Right cardiac atrium (tissue), 5 donors: ENCODE results near the gene MAD1L1. TPM values are rescaled to one million over a fixed set of nuclear protein-coding genes. Genes with fewer than 3 reads are reported as not detected.

Experiments used
- ATAC-seq, 2 donors: fragments of 200-7000 bp; cut with Tn5 transposase; one replicate each; pipeline versions ENCODE4 v1.8.0 to v1.9.1; 2020; ENCODE audit warnings: moderate library complexity in 2 of 2, mild to moderate bottlenecking in 1 of 2
- DNase-seq, 3 donors: peaks; one replicate each; pipeline ENCODE4 v3.0.0-alpha.2; 2020
- H3K27ac ChIP-seq: one replicate; pipeline ENCODE4 v1.5.1; 2013; ENCODE audit warnings: mild to moderate bottlenecking, low read length, control low read depth, moderate library complexity
- H3K27me3 ChIP-seq: one replicate; pipeline ENCODE4 v1.6.1; 2013; ENCODE audit not compliant: control insufficient read depth, insufficient read depth
- H3K4me1 ChIP-seq: one replicate; pipeline ENCODE4 v1.6.1; 2013; ENCODE audit warnings: low read length; ENCODE audit not compliant: control insufficient read depth, insufficient read depth
- H3K4me3 ChIP-seq: one replicate; pipeline ENCODE4 v1.5.1; 2013; ENCODE audit warnings: low read length, control low read depth
- H3K9me3 ChIP-seq: one replicate; pipeline ENCODE4 v1.6.1; 2013; ENCODE audit warnings: low read length; ENCODE audit not compliant: control insufficient read depth
- WGBS: extraction: QIAGEN DNeasy Blood & Tissue Kit; methylation state at CpG from one replicate; pipeline ENCODE4 v1.1.7; 2013; 5-methylcytosine and 5-hydroxymethylcytosine counted together
- intact Hi-C, 4 donors: fragments of 100-400 bp; cut with DNase I; formaldehyde crosslinking; loops; one replicate each; pipeline versions ENCODE4 v1.11.0 to v1.14.0; 2022 to 2023
- polyA plus RNA-seq: library from polyadenylated mRNA; stranded (reverse); fragments of 200-250 nt; gene quantifications from one replicate; pipeline ENCODE4 v1.2.3, GENCODE V29; 2013
- total RNA-seq, 4 donors: library from RNA; stranded (reverse); fragmentation: NEBNext Ultra II Directional; extraction: Animal tissue kit (Norgen Biotek cat#: 25700); gene quantifications; one replicate each; pipeline ENCODE4 v1.2.1, GENCODE V29; 2021
- donor health status: healthy with polysubstance abuse.
- donor health status: DM: no; HTN: yes; CAD: no.
- donor health status: DM: no; HTN: no; CAD: no.
- donor health status: DM: no; HTN: yes; CAD: no; lungs with severe emphysema.
- donor health status: DM: yes; HTN: yes; CAD: no.

The MAD1L1 gene
- total and polyA plus RNA-seq, 5 donors, result 15.3 to 41.0 (median 33.7) TPM

DNA sequence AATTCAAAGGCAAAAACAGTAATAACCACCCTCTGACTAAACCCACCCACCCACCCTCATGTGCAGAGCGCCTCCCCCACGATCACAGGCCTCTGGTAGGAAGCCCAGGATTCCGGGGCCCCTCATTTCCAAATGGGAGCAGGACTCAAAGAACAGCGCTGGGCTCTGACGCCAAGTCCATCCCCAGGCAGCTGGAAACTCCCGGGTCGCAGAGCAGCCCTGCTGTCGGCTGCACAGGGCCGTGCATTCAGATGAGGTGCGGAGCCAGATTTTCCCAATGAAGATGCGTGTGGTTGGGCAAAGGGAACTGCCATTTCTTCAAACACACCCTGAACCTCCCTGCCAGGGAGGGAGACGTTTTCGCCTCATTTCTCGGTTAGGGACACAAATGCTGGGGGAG is 152.3 kb downstream of the MAD1L1 start:
- no peaks in the 10 kb centered on the region for H3K9me3 ChIP-seq
- ATAC-seq (no peak), DNase-seq (no peak)
- no peaks in the 10 kb centered on the region for H3K4me1 ChIP-seq
- H3K27me3 ChIP-seq, result no peaks in the 10 kb centered on the region
- intact Hi-C loops, result no loop called here
- H3K27ac ChIP-seq, result no peak overlapping the region
- no peak overlapping the region for H3K4me3 ChIP-seq
- 96% methylated on average over 14 of the region's 14 CpGs for WGBS

DNA sequence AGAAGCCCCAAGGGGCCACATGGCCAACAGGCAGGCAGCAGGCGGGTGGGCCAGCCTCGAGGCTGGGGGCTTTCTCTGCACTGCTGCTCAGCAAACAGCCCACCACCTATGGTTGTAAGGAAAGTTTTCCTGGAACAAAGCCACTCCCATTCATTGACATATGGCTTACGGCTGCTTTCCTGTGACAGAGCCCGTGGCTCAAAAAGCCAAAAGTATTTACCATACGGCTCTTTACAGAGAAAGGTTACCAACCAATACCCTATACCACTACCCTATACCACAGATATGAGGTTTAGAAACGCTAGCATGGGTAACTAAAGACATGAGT is 152.7 kb downstream of the MAD1L1 start:
- Histone ChIP-seq H3K9me3 (no peaks in the 10 kb centered on the region), H3K4me1 (no peaks in the 10 kb centered on the region), H3K27me3 (no peaks in the 10 kb centered on the region), H3K27ac (no peak overlapping the region), H3K4me3 (no peak overlapping the region)
- DNase-seq, result no peak
- no peak for ATAC-seq
- intact Hi-C loops, result no loop called here
- 79% methylated on average over 6 of the region's 6 CpGs for WGBS

DNA sequence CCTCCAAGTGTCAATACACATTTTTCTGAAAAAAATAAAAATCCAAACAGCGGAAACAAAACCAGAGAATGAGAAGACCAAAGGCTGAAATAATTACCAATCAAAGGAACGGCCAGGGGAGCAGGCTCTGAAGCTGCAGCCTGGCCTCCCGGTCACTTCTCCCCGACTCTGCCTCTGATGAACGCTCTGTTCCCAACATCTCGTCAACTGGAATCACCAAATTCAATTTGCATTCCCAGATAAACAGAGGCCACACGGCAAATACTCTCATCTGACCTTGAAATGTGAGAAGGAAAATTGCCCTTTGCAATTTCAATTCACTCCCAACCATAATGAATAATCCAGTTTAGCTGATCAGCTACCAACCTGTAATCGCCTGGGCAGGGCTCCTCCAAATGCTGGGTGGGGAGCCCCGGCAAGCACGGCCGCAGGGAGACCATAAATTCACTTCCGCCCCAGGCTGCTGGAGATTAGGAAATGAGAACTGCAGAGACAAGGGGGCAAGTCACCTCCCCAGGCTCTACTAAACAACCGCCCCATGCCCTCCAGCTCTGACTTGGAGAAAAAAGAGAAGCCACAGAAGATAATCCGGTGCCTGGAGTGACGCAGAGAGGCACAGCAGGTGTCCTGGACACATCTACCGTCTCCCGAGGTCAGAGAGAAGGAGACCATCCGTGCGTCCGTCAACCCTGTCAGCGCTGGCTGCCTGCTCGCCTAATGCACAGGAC is 153.2 kb downstream of the MAD1L1 start:
- no peaks in the 10 kb centered on the region for H3K27me3 ChIP-seq
- no peak for ATAC-seq
- no peak for DNase-seq
- no peak overlapping the region for H3K4me3 ChIP-seq
- 84% methylated on average over 22 of the region's 22 CpGs for WGBS
- intact Hi-C loops, result no loop called here
- no peak overlapping the region for H3K27ac ChIP-seq
- no peaks in the 10 kb centered on the region for H3K9me3 ChIP-seq
- H3K4me1 ChIP-seq, result no peaks in the 10 kb centered on the region

DNA sequence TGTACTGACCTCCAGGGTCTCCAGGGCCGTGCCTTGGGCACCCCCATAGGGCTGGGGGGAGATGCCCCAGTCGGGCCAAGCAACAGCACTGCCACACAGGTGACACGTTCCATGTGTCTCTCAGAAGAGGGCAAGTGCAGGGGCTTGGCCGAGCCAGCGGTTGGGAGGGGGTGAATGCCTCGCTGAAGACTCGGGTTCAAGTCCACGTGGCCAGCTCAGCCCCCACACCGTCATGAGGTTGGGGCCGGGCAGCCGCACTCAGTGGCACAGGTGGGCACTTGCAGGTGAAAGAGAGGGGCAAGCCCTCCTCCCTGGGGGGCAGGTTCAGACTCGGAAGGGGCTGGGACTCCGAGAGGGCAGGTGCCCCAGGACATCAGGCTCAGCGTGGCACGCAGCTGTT is 153.8 kb downstream of the MAD1L1 start:
- no peak for DNase-seq
- Histone ChIP-seq H3K27me3 (no peaks in the 10 kb centered on the region), H3K27ac (no peak overlapping the region), H3K4me3 (no peak overlapping the region), H3K4me1 (no peaks in the 10 kb centered on the region), H3K9me3 (no peaks in the 10 kb centered on the region)
- ATAC-seq, result no peak
- intact Hi-C loops, result no loop called here
- 94% methylated on average over 15 of the region's 15 CpGs for WGBS

DNA sequence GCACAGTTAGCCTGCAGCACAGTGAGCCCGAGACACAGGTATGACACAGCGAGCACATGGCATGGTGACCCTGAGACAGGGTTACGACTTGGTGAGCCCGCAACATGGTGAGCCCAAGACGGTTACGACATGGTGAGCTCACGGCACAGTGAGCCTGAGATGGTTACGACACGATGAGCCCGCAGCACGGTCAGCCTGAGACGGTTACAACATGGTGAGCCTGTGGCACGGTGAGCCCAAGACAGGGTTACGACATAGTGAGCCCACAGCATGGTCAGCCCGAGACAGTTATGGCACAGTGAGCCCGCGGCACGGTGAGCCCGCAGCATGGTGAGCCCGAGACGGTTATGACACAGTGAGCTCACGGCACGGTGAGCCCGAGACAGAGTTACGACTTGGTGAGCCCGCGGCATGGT is 156.1 kb downstream of the MAD1L1 start:
- H3K4me1 ChIP-seq, result no peaks in the 10 kb centered on the region
- DNase-seq (no peak), ATAC-seq (no peak)
- intact Hi-C loops, result no loop called here
- H3K27me3 ChIP-seq, result no peaks in the 10 kb centered on the region
- H3K4me3 ChIP-seq, result no peak overlapping the region
- 93% methylated on average over 27 of the region's 27 CpGs for WGBS
- H3K27ac ChIP-seq, result no peak overlapping the region
- no peaks in the 10 kb centered on the region for H3K9me3 ChIP-seq

DNA sequence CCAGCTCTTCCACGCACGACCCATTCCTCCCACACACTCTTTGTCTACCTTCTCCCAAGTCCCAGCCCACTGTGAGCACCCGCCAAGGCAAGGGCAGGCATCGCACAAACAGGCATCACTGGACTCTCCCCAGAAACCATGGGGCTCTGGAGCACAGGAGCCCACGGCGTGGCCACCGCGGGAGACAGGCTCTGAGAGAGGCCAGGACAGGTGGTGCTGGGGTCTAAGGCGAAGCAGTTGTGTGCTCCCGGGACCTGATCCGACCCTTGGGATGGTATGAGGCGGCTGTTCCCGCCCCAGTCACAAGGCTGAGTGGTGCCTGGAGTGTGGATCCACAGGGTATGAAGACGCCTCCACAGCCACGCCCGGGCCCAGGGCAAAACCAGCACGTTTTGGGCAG is 156.9 kb downstream of the MAD1L1 start:
- Histone ChIP-seq H3K27me3 (no peaks in the 10 kb centered on the region), H3K27ac (no peak overlapping the region), H3K4me3 (no peak overlapping the region), H3K4me1 (no peaks in the 10 kb centered on the region), H3K9me3 (no peaks in the 10 kb centered on the region)
- intact Hi-C loops, result no loop called here
- WGBS, result 94% methylated on average over 17 of the region's 17 CpGs
- DNase-seq (no peak), ATAC-seq (no peak)

DNA sequence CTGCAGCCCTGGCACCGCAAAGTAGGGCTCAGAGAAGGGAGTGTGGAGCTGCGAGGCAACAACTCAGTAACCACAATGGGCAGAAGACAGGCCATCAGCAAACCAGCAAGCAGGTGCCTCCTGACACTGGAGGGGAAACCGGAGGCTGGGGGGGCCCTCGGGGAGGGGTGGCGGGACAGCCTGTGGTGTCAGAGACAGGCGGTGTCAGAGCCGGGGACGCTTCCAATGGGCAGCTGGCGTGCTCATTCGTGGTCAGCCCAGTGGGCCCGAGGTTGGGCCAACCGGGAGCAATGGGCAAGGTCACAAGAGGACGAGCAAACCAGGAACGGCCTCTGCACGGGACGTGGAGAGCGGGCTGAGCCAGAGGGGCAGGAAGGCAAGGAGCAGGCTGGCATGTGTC is 158.1 kb downstream of the MAD1L1 start:
- WGBS, result 82% methylated on average over 17 of the region's 17 CpGs
- Histone ChIP-seq H3K9me3 (no peaks in the 10 kb centered on the region), H3K27me3 (no peaks in the 10 kb centered on the region), H3K27ac (no peak overlapping the region), H3K4me3 (no peak overlapping the region), H3K4me1 (no peaks in the 10 kb centered on the region)
- DNase-seq (no peak), ATAC-seq (no peak)
- intact Hi-C loops, result no loop called here

DNA sequence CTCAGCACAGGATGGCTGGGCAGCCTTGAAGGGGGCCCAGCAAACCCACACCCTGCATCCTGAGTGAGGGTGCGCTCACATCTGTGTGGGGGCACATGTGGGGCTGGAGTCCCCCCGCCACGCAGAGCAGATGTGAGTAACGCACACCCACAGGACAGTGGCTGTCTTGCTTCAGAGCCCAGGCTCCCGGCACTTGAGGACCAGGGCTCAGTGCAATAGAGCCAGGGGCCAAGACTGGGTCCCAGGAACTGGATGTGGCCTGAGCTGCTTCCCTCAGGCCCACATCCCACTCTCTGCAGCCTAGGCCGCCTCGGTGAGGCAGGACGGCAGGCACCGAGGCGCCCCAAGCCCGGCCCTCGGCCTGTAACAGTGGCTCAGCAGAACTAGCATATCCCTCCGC is 159.9 kb downstream of the MAD1L1 start:
- Histone ChIP-seq H3K27me3 (no peaks in the 10 kb centered on the region), H3K9me3 (no peaks in the 10 kb centered on the region), H3K27ac (no peak overlapping the region), H3K4me1 (no peaks in the 10 kb centered on the region), H3K4me3 (no peak overlapping the region)
- ATAC-seq, result no peak
- 83% methylated on average over 13 of the region's 13 CpGs for WGBS
- intact Hi-C loops, result no loop called here
- DNase-seq, result no peak

DNA sequence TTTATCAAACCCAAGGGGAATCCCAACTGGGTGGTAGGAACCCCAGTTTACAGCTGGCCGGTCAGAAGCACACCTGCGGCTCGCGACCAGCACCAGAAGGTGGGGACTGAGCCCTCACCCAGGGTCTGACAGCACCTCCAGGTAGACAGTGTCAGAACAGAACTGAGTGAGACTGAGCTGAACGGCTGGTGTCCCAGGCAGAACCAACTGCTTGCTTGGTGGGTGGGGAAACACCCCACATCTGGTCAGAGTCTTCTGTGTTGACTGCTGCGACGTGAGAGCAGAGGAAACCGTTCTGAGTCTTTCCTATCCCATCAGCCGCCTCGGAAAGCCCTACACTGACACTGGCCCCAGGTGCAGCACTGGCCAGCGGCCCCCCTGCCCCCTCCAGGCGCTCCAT is 160.7 kb downstream of the MAD1L1 start:
- H3K4me1 ChIP-seq, result no peaks in the 10 kb centered on the region
- 96% methylated on average over 12 of the region's 12 CpGs for WGBS
- H3K4me3 ChIP-seq, result no peak overlapping the region
- H3K9me3 ChIP-seq, result no peaks in the 10 kb centered on the region
- intact Hi-C loops, result no loop called here
- DNase-seq, result no peak
- H3K27ac ChIP-seq, result no peak overlapping the region
- no peak for ATAC-seq
- no peaks in the 10 kb centered on the region for H3K27me3 ChIP-seq

DNA sequence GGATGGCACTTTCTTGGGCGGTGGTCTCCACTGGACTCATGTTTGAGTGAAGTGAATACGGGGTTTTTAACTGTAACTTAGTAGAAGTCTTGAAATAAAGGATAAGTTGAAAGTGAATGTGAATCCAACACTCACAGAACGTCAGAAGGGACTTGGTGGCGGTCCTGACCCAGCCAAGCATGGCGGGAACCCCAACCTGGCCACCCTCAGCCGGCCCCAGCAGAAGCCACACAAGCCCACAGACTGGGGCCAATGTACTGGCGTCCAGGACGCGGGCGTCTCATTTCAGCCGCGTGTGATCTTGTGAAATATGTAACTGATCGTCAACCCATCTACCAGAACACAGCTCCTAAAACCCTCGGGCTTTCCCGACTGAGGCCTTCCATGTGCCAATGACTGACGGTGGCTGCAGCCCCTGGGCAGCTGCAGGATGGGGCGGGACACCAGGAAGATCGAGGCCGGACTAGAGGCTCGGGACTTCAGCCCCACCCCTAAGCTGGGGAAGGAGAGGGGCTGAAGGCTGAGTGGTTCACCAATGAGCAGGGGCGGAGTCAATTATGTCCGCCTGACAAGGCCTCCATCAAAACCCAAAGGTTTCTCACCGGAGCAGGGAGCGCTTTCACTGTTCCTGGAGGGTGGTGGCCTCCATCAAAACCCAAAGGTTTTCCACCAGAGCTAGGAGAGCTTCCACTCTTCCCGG is 161.5 kb downstream of the MAD1L1 start:
- Histone ChIP-seq H3K9me3 (no peaks in the 10 kb centered on the region), H3K4me3 (no peak overlapping the region), H3K4me1 (no peaks in the 10 kb centered on the region), H3K27ac (no peak overlapping the region), H3K27me3 (no peaks in the 10 kb centered on the region)
- no peak for DNase-seq
- WGBS, result 96% methylated on average over 25 of the region's 25 CpGs
- ATAC-seq, result no peak
- intact Hi-C loops, result no loop called here

DNA sequence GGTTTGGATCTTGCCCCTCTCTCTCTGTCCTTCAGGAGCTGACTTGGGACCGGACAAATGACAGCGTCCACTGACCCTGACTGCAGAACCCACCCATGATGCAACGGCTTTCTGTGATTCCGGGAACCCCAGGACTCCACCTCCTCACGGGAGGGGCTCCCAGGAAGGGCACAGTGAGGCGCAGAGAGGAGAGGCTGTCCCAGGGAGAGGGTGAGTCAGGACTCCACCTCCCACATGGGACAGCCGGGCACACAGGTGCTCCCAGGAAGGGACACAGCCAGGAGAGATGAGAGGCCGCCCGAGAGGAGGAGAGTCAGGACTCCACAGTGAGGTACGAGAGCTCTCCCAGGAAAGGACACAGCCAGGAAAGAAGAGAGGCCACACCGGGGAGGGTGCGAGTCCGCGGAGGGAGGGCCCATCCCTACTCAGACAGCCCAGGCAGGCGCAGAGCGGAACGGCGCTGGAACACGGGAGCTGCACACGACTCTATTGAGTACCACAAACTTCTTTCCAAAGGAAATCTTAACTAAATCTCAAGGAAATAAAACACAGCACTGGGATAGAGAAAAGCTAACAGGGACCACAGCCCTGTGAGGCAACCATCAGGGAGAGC is 162.5 kb downstream of the MAD1L1 start:
- no peaks in the 10 kb centered on the region for H3K9me3 ChIP-seq
- ATAC-seq (no peak), DNase-seq (no peak)
- H3K4me3 ChIP-seq, result no peak overlapping the region
- intact Hi-C loops, result no loop called here
- 85% methylated on average over 20 of the region's 20 CpGs for WGBS
- H3K27ac ChIP-seq, result no peak overlapping the region
- no peaks in the 10 kb centered on the region for H3K4me1 ChIP-seq
- no peaks in the 10 kb centered on the region for H3K27me3 ChIP-seq
